ENCODE data around the gene SMCO2. TPM values are rescaled to one million over a fixed set of nuclear protein-coding genes. Genes with fewer than 3 reads are reported as not detected.

SMCO2 gene
- total and polyA plus RNA-seq, 9 of the 15 experiments (the other 6 are each of a cell fraction or from before 2014, with no cell fraction given): not detected

DNA sequence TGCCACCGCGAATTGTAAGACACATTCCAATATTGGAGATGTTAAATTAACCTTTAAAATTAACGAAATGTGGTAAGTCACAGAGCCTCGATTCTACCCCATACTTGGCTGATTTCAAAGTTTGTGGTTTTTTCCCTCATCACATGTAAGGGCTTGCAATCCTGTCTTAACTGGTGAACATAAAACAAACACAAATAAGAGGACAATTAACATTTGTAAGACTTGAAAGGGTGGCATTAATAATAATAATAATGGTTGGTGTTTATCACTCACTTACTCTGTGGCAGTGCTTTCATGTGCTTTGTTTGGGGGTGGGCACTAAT, 104.1 kb downstream of the SMCO2 start:
- ATAC-seq: no peak
- ChIA-PET POLR2A (interaction anchor here (1.4 kb wide), 1 partner anchor 15 kb away, joined by 6 read pairs; no protein-coding TSS in a partner anchor), CTCF (ENCODE audit: low intra/inter-chr PET ratio) (no interaction called here)
- Histone ChIP-seq H3K9me1 (ENCODE audit: control insufficient read depth, insufficient read depth, low read length) (no peaks in the 10 kb centered on the region), H3K9me3 (replicated peaks; ENCODE audit: control insufficient read depth, insufficient read depth, low read depth, low read length) (no peaks in the 10 kb centered on the region), H3K27ac (ENCODE audit: extremely low read depth, low read depth, low read length) (no peak overlapping the region), H3K4me2 (ENCODE audit: insufficient read depth, low read length) (no peak overlapping the region), H3K4me3 (no peak overlapping the region), H3K36me3 (ENCODE audit: control insufficient read depth, insufficient read depth, low read length) (no peaks in the 10 kb centered on the region), H4K20me1 (replicated peaks; ENCODE audit: control insufficient read depth, insufficient read depth, low read length) (no peaks in the 10 kb centered on the region), H3K4me1 (replicated peaks in 1 of 2; ENCODE audit: control insufficient read depth in 2 of 2, insufficient read depth in 2 of 2, low read length in 2 of 2) (peaks cover 0 to 13% of the 10 kb centered on the region in 2 experiments; a peak in 4 of 5 replicates), H2AFZ (ENCODE audit: low read depth, low read length) (no peak overlapping the region), H3K27me3 (ENCODE audit: control insufficient read depth in 2 of 2, insufficient read depth in 2 of 2, low read length in 2 of 2) (peaks cover 15 to 36% of the 10 kb centered on the region in 2 experiments), H3K9ac (ENCODE audit: insufficient read depth in 1 of 2, low read depth in 2 of 2, low read length in 2 of 2) (no peak overlapping the region), H3K79me2 (ENCODE audit: control insufficient read depth, insufficient read depth, low read length) (no peaks in the 10 kb centered on the region)
- no peak for DNase-seq (ENCODE audit: extremely low read depth in 1 of 4, low spot score in 3 of 4)
- BruUV-seq (replicated peaks): no TSS peak
- WGBS (ENCODE audit: insufficient coverage, low coverage, missing lambda C conversion rate): 0% methylated on average over 4 of the region's 4 CpGs
- FAIRE-seq: no peak
- in situ Hi-C loops (cut with MboI): no loop called here
- intact Hi-C loops (cut with micrococcal nuclease): no loop called here
- no peak for TF ChIP-seq MIER1 (IDR thresholded peaks at IDR 0.05; ENCODE audit: low read depth)
- no peak for TF ChIP-seq SIN3A (IDR thresholded peaks at IDR 0.05; ENCODE audit: borderline replicate concordance in 2 of 2, control insufficient read depth in 1 of 2, low read depth in 2 of 2, low read length in 2 of 2)
- TF ChIP-seq, protein P1, sequence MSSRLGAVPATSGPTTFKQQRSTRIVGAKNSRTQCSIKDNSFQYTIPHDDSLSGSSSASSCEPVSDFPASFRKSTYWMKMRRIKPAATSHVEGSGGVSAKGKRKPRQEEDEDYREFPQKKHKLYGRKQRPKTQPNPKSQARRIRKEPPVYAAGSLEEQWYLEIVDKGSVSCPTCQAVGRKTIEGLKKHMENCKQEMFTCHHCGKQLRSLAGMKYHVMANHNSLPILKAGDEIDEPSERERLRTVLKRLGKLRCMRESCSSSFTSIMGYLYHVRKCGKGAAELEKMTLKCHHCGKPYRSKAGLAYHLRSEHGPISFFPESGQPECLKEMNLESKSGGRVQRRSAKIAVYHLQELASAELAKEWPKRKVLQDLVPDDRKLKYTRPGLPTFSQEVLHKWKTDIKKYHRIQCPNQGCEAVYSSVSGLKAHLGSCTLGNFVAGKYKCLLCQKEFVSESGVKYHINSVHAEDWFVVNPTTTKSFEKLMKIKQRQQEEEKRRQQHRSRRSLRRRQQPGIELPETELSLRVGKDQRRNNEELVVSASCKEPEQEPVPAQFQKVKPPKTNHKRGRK (tag; IDR thresholded peaks at IDR 0.05): no peak
- no peak for TF ChIP-seq MAFG (tag; conservative IDR thresholded peaks at IDR 0.05)
- no peak for TF ChIP-seq CHD4 (IDR thresholded peaks at IDR 0.05; ENCODE audit: insufficient read depth, insufficient replicate concordance, low read depth, low read length, poor library complexity, severe bottlenecking)
- TF ChIP-seq, protein P2, sequence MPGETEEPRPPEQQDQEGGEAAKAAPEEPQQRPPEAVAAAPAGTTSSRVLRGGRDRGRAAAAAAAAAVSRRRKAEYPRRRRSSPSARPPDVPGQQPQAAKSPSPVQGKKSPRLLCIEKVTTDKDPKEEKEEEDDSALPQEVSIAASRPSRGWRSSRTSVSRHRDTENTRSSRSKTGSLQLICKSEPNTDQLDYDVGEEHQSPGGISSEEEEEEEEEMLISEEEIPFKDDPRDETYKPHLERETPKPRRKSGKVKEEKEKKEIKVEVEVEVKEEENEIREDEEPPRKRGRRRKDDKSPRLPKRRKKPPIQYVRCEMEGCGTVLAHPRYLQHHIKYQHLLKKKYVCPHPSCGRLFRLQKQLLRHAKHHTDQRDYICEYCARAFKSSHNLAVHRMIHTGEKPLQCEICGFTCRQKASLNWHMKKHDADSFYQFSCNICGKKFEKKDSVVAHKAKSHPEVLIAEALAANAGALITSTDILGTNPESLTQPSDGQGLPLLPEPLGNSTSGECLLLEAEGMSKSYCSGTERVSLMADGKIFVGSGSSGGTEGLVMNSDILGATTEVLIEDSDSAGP (CRISPR knock-in tag; IDR thresholded peaks at IDR 0.05): no peak
- TF ChIP-seq PCBP2 (IDR thresholded peaks at IDR 0.05; ENCODE audit: low read depth, low read length, poor library complexity, severe bottlenecking): no peak
- no peak for TF ChIP-seq ZFP1 (CRISPR knock-in tag; IDR thresholded peaks at IDR 0.05)
- no peak for TF ChIP-seq KDM4B (IDR thresholded peaks at IDR 0.05; ENCODE audit: borderline replicate concordance in 2 of 2, low read depth in 1 of 2)
- TF ChIP-seq ZNF212 (CRISPR knock-in tag; IDR thresholded peaks at IDR 0.05): no peak
- no peak for TF ChIP-seq E4F1 (CRISPR knock-in tag; IDR thresholded peaks at IDR 0.05; ENCODE audit: borderline replicate concordance)
- no peak for TF ChIP-seq HDAC1 (IDR thresholded peaks at IDR 0.05)
- TF ChIP-seq MEF2A (IDR thresholded peaks at IDR 0.05; ENCODE audit: control insufficient read depth, low read depth, low read length): no peak
- TF ChIP-seq, protein P3, sequence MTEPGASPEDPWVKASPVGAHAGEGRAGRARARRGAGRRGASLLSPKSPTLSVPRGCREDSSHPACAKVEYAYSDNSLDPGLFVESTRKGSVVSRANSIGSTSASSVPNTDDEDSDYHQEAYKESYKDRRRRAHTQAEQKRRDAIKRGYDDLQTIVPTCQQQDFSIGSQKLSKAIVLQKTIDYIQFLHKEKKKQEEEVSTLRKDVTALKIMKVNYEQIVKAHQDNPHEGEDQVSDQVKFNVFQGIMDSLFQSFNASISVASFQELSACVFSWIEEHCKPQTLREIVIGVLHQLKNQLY (CRISPR knock-in tag; conservative IDR thresholded peaks at IDR 0.05): no peak
- no peak for TF ChIP-seq ZNF174 (CRISPR knock-in tag; IDR thresholded peaks at IDR 0.05)
- TF ChIP-seq RBM34 (IDR thresholded peaks at IDR 0.05; ENCODE audit: borderline replicate concordance, insufficient read depth, low read length): no peak

Measured in K562 (cell line).